HPDE6-E6E7 (cell line): ENCODE measurements around the gene SEMA4C.

Experiments
- DNase-seq: peaks from one replicate; pipeline ENCODE4 v3.0.0; 2011; ENCODE audit warnings: missing footprints; ENCODE audit errors: extremely low spot score

Gene SEMA4C

DNA sequence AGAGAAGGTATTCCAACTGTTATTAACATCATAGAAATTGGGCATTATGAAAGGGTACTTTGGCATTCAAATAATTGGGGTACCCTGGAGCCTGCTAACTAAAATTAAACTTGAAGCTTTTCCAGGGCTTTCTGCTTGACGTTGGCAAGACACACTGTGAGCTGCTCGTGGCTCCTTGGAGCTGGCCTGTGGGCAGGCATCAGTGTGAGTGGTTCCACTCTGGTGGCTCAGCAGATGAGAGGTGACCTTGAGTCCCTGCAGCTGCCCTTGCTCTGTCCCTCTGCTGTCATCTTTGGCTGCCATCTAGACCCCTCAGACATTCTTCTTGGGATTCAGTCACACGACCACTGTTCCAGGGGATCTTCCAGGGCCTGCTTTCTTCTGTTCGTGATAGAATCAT lies 47.1 kb downstream of the SEMA4C start:
- DNase-seq: no peak

DNA sequence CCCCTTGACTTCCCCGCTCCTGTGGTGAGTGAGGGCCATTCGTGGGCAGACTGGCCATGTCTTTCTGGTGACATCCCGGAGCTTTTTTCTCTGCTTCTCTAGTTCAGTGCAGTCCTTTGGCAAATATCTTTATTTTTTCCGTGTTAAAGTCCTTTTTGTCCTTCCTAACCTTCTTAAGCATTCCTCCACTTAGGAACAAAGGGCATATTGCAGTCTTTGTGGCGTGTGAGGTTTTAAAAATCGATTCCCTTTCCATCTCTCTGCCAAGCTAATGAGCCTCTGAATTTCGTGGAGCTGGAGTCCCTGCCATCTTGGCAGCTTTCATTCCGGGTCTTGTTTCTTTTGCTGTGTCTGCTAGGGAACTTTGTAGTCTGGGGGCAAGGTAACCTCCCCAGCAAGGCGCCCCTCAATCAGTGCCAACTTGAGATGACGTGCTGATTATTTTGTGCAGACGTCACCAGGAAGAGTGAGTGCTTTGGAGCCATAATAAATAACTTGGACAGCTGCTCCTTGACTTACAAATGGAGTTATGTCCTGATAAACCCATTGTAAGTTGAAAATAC lies 48.7 kb downstream of the SEMA4C start:
- DNase-seq: no peak

DNA sequence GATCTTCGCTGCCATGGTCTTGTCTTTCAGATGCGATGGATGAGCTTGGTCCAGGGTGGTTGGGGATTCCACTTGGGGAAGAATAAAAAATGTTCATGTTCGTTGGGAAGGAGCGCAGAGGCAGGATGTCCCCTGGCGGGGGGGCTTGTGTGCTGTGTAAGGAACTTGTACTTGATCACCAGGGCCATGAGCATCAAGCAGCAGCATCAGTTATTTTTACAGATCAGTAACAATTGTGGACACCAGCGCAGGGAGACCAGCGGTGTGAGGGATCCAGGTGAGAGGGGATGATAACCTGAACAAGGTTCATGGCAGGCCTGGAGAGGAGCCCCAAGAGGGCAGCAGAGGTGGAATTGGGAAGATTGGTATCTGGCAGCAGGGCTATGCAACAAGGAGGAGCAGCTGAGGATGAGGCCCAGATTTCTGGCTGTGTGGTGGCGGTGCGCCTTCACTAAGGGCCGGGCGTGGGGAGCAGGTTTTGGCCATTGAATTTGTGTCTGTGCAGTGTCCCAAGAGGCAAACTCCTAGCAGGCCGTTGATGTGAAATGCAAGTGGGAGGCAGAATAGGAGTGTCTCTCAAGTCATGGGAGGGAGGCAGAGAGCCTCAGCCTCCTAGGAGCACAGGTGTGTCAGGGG lies 49.9 kb downstream of the SEMA4C start:
- no peak for DNase-seq

DNA sequence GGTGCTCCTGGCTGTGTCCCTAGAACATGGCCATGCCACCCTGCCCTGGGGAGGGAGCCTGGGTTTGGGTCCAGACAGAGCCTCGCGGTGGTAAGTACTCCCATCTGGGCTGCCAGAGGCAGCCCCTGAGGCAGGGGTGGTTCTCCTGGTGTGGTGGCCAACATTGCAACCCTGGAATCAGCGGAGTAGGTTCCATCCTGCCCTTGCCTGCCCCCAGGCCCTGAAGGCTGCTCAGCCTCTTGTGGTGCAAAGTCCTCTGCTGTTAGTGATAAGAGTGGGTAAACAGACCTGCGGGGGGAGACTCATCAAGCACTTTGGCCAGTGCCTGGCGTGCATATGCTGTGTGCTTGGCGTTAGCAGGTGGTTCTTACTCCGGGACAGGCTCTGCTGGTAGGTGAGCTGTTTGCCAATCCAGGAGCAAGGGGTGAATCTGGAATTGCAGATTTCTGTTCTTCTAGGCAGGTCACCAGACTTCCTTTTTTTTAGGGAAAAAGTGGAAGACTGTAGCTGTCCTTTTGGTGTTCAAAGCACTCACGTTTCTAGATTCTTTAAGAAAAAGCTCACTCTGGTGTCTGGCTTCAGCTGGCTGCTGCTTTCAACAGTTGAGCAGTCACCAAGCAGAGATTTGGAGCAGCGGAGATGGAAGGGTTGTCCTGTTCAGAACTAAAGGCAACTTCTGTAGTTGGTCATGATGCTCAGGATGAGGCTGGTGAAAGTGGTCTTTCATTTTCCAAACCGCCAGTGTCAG lies 50.6 kb downstream of the SEMA4C start:
- no peak for DNase-seq

DNA sequence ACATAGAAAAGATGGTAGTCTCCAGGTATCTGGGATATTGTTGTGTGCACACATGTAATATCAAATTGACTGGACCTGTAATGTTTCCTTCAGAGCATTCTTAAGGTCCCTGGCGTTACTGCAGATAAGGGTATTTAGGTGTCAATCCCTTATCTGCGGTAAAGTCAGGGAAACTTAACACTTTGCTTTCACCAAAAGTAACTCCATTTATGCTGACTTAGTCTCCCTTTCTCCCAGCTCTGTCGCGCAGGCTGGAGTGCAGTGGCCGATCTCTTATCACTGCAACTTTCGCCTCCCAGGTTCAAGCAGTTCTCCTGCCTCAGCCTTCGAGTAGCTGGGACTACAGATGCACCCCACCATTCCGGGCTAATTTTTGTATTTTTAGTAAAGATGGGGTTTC lies 52.0 kb downstream of the SEMA4C start:
- DNase-seq: no peak

DNA sequence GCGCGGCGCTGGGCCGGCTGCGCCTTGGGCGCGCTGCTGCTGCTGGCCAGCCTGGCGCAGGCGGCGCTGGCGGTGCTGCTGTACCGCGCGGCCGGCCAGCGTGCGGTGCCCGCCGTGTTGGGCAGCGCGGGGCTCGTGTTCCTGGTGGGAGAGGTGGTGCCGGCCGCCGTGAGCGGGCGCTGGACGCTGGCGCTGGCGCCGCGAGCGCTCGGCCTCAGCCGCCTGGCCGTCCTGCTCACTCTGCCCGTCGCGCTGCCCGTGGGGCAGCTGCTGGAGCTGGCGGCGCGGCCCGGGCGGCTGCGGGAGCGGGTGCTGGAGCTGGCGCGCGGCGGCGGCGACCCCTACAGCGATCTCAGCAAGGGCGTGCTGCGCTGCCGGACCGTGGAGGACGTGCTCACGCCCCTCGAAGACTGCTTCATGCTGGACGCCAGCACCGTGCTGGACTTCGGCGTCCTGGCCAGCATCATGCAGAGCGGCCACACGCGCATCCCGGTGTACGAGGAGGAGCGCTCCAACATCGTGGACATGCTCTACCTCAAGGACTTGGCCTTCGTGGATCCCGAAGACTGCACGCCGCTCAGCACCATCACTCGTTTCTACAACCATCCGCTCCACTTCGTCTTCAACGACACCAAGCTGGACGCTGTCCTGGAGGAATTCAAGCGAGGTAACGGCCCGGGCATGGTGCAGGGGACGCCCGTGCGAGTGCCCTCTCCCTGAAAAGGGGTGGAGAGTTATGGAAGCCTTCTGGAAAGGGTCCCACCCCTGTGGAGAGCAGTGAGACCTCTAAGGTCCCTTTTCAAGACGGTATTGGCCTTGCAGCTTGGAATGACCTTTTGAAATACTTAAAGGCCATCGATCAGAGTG lies 52.8 kb downstream of the SEMA4C start:
- no peak for DNase-seq

DNA sequence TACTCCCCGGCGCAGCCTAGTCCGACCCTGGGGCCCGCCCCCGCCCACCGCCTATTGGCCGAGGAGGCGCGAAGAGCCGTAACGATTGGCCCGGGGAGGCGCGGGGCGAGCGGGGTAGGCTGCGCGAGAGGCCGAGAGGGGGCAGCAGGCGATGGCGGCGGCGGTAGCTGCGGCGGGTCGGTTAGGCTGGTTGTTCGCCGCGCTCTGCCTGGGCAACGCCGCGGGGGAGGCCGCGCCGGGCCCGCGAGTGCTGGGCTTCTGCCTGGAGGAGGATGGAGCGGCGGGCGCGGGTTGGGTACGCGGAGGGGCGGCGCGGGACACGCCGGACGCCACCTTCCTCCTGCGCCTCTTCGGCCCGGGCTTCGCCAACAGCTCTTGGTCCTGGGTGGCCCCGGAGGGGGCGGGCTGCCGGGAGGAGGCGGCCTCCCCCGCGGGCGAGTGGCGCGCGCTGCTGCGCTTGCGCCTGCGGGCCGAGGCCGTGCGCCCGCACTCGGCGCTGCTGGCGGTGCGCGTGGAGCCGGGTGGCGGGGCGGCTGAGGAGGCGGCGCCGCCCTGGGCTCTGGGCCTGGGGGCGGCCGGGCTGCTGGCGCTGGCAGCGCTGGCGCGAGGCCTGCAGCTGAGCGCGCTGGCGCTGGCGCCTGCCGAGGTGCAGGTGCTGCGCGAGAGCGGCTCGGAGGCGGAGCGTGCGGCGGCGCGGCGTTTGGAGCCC lies 53.6 kb downstream of the SEMA4C start, which contains the start of gene CNNM3:
TSS of gene CNNM3 (plus strand) at position 142 of the 709 bp plus-strand sequence. CDS start at position 152, 10 bp downstream.
- peak; percentile 98 for DNase-seq

DNA sequence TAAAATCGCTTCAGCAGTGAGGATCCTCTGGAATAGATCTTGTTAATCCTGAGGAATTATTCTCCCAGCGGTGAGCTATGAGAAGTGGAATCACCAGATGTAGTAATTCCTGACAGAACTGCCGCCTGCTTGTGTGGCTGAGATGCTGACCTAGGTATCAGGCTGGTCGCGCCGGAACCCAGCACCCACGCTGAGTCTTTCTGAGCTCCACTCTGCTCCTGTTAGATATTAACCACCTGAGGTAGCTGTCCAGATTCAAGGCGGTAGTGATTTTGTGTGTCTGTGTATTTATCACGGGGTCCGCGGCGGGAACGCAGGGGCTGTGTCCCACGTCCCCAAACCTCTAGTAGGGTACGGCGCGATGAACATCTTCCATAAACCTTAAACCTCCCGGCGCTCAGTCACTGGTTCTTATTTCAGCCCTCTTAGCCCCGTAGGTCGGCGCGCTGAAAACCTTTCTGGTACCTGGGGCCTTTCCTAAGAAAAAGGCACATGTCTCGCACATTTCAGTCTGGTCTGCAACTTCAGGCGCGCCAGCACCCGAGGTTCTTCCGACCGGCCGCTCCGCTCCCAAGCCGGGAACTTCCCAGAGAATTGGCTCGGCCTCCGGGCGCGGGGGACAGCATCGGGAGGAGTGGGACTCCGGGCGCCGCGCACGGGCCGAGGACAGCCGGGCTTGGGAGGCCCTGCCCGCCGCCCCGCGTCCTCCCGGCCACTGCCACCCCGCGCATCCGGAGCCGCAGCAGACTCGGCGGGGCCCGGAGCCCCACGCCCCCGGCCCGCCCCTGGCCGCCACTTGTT lies 54.4 kb downstream of the SEMA4C start:
- peak; percentile 48 for DNase-seq

DNA sequence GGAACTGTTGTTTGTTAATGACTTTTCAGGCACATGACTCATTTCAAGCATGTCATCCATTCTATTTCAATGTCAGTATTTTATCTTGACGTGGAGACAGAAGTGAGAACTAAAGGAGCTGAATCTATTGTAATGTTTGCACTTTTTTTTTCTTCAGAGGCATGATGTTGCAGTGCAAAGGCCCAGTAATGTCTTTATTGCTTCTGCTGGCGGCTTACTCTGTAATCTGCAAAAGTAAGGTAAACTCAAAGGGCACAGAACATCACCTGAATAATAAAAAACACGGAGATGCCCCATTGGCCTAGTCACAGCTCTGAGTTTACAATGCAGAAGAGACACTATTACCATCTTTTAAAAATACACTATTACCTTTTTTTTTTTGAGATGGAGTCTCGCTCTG lies 56.2 kb downstream of the SEMA4C start:
- no peak for DNase-seq

DNA sequence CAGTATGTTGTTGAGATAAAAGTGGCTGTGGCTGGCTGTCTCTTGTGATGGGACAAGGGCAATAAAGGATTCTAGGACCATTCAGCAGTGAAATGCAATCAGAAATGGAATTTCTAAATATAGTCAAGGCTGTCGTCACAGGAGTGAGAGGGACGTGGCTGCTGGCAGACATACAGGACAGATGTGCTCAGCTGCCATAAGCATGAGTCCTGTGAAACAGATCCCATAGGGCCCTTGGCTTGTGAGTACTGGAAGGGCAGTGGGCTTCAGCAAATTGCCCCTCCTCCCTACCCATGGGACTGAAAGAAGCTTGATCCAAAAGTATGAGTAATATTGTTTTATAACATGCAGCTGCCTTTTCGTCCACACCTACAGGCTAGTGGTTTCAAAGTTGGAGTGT lies 58.0 kb downstream of the SEMA4C start:
- DNase-seq: no peak

DNA sequence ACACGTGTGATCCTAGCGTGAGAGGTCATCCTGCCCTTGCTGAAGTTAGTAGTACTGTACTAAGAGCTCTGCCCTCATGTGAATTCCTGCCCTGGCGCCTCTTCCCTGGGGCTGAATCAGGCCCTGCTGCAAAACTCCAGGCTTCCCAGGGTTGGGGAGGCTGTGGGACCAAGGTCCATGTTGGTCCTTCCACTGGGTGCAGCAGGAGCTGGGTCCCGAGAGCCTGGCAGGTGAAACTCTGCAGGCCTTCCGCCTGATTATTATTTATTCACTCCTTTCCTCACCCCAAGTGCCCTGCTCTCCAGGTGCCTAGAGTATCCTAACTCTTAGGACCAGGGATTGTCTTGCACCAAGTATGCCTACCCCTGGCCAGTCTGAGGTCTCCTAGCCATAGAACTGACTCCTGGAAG lies 59.1 kb downstream of the SEMA4C start:
- no peak for DNase-seq

DNA sequence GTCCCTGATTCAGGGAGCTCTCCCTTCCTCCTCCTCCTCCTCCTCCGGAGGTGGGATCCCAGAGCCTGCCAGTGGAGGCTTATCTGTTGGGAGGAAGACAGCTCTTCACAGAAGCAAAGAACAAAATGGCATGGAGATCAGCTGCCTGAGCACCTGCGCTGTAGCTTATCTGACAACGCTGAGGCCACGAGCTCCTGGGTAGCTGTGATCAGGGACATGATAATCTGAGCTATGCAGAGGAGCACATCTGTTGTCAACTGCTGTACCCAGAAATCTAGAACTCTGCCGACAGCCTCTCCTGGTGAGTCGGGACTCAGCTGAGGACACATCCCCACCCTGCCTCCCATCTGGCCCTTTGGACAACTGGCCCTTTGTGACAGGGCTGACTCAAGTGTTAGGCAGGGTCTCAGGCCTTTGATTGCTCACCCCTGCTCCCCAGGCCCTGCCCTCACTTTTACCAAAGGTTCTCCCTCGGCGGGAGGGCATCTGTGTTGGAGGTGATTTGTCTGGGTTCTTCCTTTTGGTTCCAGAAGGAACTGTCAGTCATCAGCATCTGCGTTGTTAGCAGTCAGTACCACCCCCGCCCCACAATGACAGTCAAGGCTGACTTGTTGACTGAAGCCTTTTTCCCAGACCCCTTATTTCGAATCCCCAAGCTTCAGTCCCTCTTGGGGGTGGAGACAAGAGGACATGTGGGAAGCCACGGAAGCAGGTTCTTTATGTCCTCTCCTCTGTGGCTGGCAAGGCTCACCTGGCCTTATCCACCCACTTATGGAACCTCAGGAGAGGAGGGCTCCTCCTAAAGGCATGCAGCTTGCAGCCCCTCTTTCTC lies 59.7 kb downstream of the SEMA4C start:
- DNase-seq: no peak
